HepG2 (cell line): ENCODE results near the gene TPO.

Source experiments
- ESRRA ChIP-seq: sonication (generic); formaldehyde crosslinking; IDR thresholded peaks from 2 replicates; pipeline ENCODE4 v1.5.1; 2020; ENCODE audit warnings: mild to moderate bottlenecking, low read depth, missing genetic modification reagents
- NCOR1 ChIP-seq: fragments of 200-600 bp; sonication (generic); IDR thresholded peaks from 2 replicates; pipeline ENCODE4 v1.7.0; 2017; ENCODE audit warnings: antibody characterized with exemption, low read length, borderline replicate concordance
- POLR2A ChIP-seq, 2 experiments: IDR thresholded peaks; 2 replicates each; pipeline ENCODE4 v1.6.1; 2011; ENCODE audit warnings: low read depth in 2 of 2, low read length in 2 of 2, mild to moderate bottlenecking in 1 of 2, moderate library complexity in 1 of 2; ENCODE audit not compliant: insufficient read depth in 1 of 2
- TAF1 ChIP-seq: sonication (generic); formaldehyde crosslinking; IDR thresholded peaks from 2 replicates; pipeline ENCODE4 v1.4.0; 2020; ENCODE audit warnings: missing genetic modification reagents
- TEAD2 ChIP-seq: sonication (generic); formaldehyde crosslinking; IDR thresholded peaks from 2 replicates; pipeline ENCODE4 v1.9.0; 2021; ENCODE audit warnings: missing genetic modification reagents
- TSC22D2 ChIP-seq: sonication (generic); formaldehyde crosslinking; IDR thresholded peaks from 2 replicates; pipeline ENCODE4 v1.5.1; 2020; ENCODE audit warnings: missing genetic modification reagents, mild to moderate bottlenecking, borderline replicate concordance
- YEATS2 ChIP-seq: sonication (generic); formaldehyde crosslinking; IDR thresholded peaks from 2 replicates; pipeline ENCODE4 v1.4.0; 2020; ENCODE audit warnings: missing genetic modification reagents, borderline replicate concordance
- ZFP36 ChIP-seq: fragments of 150-350 bp; IDR thresholded peaks from 2 replicates; pipeline ENCODE4 v1.6.1; 2018; ENCODE audit warnings: borderline replicate concordance, low read length, low read depth; ENCODE audit not compliant: partially characterized antibody
- TF ChIP-seq, protein P1 (sequence below): sonication (generic); formaldehyde crosslinking; IDR thresholded peaks from 2 replicates; pipeline ENCODE4 v1.8.1; 2023; ENCODE audit warnings: mild to moderate bottlenecking, missing genetic modification reagents
- TF ChIP-seq, protein P2 (sequence below): sonication (generic); formaldehyde crosslinking; IDR thresholded peaks from 2 replicates; pipeline ENCODE4 v1.5.0; 2020; ENCODE audit warnings: mild to moderate bottlenecking, missing genetic modification reagents, moderate library complexity
- TF ChIP-seq, protein P3 (sequence below): sonication (generic); formaldehyde crosslinking; IDR thresholded peaks from 2 replicates; pipeline ENCODE4 v1.5.0; 2020; ENCODE audit warnings: mild to moderate bottlenecking, missing genetic modification reagents, borderline replicate concordance

DNA sequence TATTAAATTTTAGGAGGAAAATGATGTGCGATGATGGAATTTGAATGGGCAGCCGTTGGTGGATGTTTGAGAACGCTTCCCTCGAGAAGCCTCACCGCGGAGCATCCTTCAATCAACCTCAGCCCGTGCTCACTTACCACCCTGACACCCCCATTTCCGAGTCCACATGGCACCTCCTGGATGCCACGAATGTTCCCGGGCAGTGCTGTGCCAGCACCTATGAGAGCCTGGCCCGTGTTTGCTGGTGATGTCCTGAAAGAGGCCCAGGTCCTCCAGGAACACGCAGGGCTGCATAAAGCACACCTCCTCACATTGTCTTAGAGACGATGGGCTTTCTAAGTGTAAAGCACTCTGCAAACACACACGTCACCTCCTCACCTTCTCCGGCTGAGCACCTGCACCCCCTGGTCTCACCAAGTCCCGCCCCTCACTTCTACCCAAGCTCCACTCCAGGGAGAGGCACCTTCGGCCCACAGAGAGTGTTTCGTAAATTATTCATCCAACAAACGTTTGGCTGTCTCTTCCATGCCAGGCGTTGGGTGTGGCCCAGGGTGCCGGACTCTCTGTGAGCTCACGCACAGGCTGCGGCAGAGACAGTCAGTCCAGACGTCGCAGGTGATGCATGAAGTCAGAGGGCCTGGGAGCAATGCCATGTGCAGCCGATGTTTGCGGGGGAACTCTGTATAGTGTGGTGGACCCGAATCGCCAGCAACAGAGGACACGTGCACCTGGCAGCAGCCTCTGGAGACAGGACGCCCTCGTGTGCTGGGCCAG, 150.0 kb downstream of the TPO start:
- TF ChIP-seq TSC22D2 (no peak), POLR2A (IDR thresholded peaks at IDR 0.05; ENCODE audit: insufficient read depth in 1 of 2, low read depth in 2 of 2, low read length in 2 of 2) (no peak), ZFP36 (no peak), TAF1 (no peak), ESRRA (no peak), TEAD2 (no peak), NCOR1 (no peak), YEATS2 (CRISPR knock-in tag) (no peak)
- TF ChIP-seq, protein P1, sequence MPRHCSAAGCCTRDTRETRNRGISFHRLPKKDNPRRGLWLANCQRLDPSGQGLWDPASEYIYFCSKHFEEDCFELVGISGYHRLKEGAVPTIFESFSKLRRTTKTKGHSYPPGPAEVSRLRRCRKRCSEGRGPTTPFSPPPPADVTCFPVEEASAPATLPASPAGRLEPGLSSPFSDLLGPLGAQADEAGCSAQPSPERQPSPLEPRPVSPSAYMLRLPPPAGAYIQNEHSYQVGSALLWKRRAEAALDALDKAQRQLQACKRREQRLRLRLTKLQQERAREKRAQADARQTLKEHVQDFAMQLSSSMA: no peak
- TF ChIP-seq, protein P2, sequence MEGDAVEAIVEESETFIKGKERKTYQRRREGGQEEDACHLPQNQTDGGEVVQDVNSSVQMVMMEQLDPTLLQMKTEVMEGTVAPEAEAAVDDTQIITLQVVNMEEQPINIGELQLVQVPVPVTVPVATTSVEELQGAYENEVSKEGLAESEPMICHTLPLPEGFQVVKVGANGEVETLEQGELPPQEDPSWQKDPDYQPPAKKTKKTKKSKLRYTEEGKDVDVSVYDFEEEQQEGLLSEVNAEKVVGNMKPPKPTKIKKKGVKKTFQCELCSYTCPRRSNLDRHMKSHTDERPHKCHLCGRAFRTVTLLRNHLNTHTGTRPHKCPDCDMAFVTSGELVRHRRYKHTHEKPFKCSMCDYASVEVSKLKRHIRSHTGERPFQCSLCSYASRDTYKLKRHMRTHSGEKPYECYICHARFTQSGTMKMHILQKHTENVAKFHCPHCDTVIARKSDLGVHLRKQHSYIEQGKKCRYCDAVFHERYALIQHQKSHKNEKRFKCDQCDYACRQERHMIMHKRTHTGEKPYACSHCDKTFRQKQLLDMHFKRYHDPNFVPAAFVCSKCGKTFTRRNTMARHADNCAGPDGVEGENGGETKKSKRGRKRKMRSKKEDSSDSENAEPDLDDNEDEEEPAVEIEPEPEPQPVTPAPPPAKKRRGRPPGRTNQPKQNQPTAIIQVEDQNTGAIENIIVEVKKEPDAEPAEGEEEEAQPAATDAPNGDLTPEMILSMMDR (CRISPR knock-in tag): no peak
- TF ChIP-seq, protein P3, sequence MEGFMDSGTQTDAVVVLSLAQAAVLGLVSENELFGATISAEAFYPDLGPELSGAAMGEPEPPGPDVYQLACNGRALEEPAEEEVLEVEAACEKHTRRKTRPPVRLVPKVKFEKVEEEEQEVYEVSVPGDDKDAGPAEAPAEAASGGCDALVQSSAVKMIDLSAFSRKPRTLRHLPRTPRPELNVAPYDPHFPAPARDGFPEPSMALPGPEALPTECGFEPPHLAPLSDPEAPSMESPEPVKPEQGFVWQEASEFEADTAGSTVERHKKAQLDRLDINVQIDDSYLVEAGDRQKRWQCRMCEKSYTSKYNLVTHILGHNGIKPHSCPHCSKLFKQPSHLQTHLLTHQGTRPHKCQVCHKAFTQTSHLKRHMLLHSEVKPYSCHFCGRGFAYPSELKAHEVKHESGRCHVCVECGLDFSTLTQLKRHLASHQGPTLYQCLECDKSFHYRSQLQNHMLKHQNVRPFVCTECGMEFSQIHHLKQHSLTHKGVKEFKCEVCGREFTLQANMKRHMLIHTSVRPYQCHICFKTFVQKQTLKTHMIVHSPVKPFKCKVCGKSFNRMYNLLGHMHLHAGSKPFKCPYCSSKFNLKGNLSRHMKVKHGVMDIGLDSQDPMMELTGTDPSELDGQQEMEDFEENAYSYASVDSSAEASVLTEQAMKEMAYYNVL (CRISPR knock-in tag): no peak
